IMR-90 (cell line): ENCODE results near the gene NCBP2L. TPM values are rescaled to one million over a fixed set of nuclear protein-coding genes. Genes with fewer than 3 reads are reported as not detected.

Source experiments
- ATAC-seq: fragments of 200-7000 bp; cut with Tn5 transposase; 2 replicates; pipeline ENCODE4 v1.9.1; 2020; ENCODE audit warnings: low read depth, mild to moderate bottlenecking, moderate library complexity
- BruUV-seq: library from RNA; stranded (reverse); fragments of 400-500 nt; replicated peaks from 2 replicates; lab custom pipeline; 2021; lab: Mats Ljungman, UMichigan
- CTCF ChIA-PET: fragments of 300-600 bp; formaldehyde crosslinking; extraction: SDS; loops from one replicate; lab custom pipeline; 2021; ENCODE audit warnings: antibody characterized with exemption; lab: Yijun Ruan, JAX
- POLR2A ChIA-PET: fragments of 300-600 bp; sonication (Branson Sonifier 250); formaldehyde crosslinking; loops from one replicate; lab custom pipeline; 2022; ENCODE audit warnings: antibody characterized with exemption; ENCODE audit not compliant: unreplicated experiment; lab: Charles Lee
- DNase-seq: peaks from one replicate; pipeline ENCODE4 v3.0.0; 2013
- H2AFZ ChIP-seq: replicated peaks from 2 replicates; pipeline ENCODE3; 2013; ENCODE audit warnings: low read length, mild to moderate bottlenecking; ENCODE audit not compliant: poor library complexity
- H2AK5ac ChIP-seq: 2 replicates; pipeline ENCODE4 v1.6.1; 2013; ENCODE audit warnings: low read depth, low read length, inconsistent platforms
- H2AK9ac ChIP-seq: replicated peaks from 2 replicates; pipeline ENCODE3; 2013; ENCODE audit warnings: mild to moderate bottlenecking, low read depth, low read length, moderate library complexity; ENCODE audit not compliant: poor library complexity
- H2BK120ac ChIP-seq: 2 replicates; pipeline ENCODE4 v1.6.1; 2013; ENCODE audit warnings: low read depth, low read length, inconsistent platforms
- H2BK15ac ChIP-seq: 3 replicates; pipeline ENCODE4 v1.6.1; 2013; ENCODE audit warnings: low read depth, low read length, inconsistent platforms
- H2BK20ac ChIP-seq: 2 replicates; pipeline ENCODE4 v1.6.1; 2013; ENCODE audit warnings: low read depth, mild to moderate bottlenecking, inconsistent platforms, low read length, moderate library complexity
- H2BK5ac ChIP-seq: 2 replicates; pipeline ENCODE4 v1.6.1; 2013; ENCODE audit warnings: mild to moderate bottlenecking, low read depth, low read length, inconsistent platforms; ENCODE audit not compliant: poor library complexity, severe bottlenecking
- H3K14ac ChIP-seq: replicated peaks from 2 replicates; pipeline ENCODE4 v1.6.1; 2013; ENCODE audit warnings: low read depth, low read length, inconsistent platforms
- H3K18ac ChIP-seq: 2 replicates; pipeline ENCODE4 v1.6.1; 2013; ENCODE audit warnings: low read depth, low read length, control low read depth
- H3K23ac ChIP-seq: 2 replicates; pipeline ENCODE4 v1.6.1; 2013; ENCODE audit warnings: low read depth, low read length, inconsistent platforms
- H3K27ac ChIP-seq: 2 replicates; pipeline ENCODE4 v1.5.1; 2013; ENCODE audit warnings: mild to moderate bottlenecking, control low read depth, low read length; ENCODE audit not compliant: insufficient read depth
- H3K27me3 ChIP-seq: 2 replicates; pipeline ENCODE4 v1.6.1; 2013; ENCODE audit warnings: low read length; ENCODE audit not compliant: control insufficient read depth, insufficient read depth
- H3K36me3 ChIP-seq: 2 replicates; pipeline ENCODE4 v1.6.1; 2013; ENCODE audit warnings: low read length, mixed read lengths; ENCODE audit not compliant: control insufficient read depth, insufficient read depth
- H3K4ac ChIP-seq: 2 replicates; pipeline ENCODE4 v1.6.1; 2013; ENCODE audit warnings: low read depth, low read length, inconsistent platforms
- H3K4me1 ChIP-seq: 2 replicates; pipeline ENCODE4 v1.6.1; 2013; ENCODE audit warnings: low read length, mixed read lengths; ENCODE audit not compliant: control insufficient read depth, insufficient read depth
- H3K4me2 ChIP-seq: 2 replicates; pipeline ENCODE4 v1.6.1; 2013; ENCODE audit warnings: low read depth, mild to moderate bottlenecking, control low read depth, low read length, moderate library complexity
- H3K4me3 ChIP-seq: 2 replicates; pipeline ENCODE4 v1.5.1; 2013; ENCODE audit warnings: low read depth, mild to moderate bottlenecking, control low read depth, low read length, moderate library complexity; ENCODE audit not compliant: insufficient read depth
- H3K56ac ChIP-seq: 2 replicates; pipeline ENCODE4 v1.6.1; 2013; ENCODE audit warnings: low read length, inconsistent platforms; ENCODE audit not compliant: insufficient read depth; ENCODE audit errors: extremely low read depth
- H3K79me1 ChIP-seq, 2 experiments: 2 replicates each; pipeline ENCODE4 v1.6.1; 2013; ENCODE audit warnings: low read length in 2 of 2, inconsistent platforms in 1 of 2, low read depth in 1 of 2
- H3K9ac ChIP-seq: 2 replicates; pipeline ENCODE4 v1.6.1; 2013; ENCODE audit warnings: low read depth, low read length, control low read depth
- H3K9me1 ChIP-seq: 2 replicates; pipeline ENCODE4 v1.6.1; 2013; ENCODE audit warnings: low read length, inconsistent platforms; ENCODE audit not compliant: insufficient read depth
- H3K9me3 ChIP-seq: 2 replicates; pipeline ENCODE4 v1.6.1; 2013; ENCODE audit warnings: low read length; ENCODE audit not compliant: control insufficient read depth, insufficient read depth
- H4K20me1 ChIP-seq: 2 replicates; pipeline ENCODE4 v1.6.1; 2013; ENCODE audit warnings: low read length, inconsistent platforms; ENCODE audit not compliant: insufficient read depth
- H4K5ac ChIP-seq: 2 replicates; pipeline ENCODE4 v1.6.1; 2013; ENCODE audit warnings: mild to moderate bottlenecking, low read depth, low read length, control low read depth
- H4K8ac ChIP-seq, 2 experiments: 2 replicates each; pipeline ENCODE4 v1.6.1; 2013; ENCODE audit warnings: low read depth in 2 of 2, low read length in 2 of 2, control low read depth in 1 of 2, inconsistent platforms in 1 of 2
- H4K91ac ChIP-seq: 2 replicates; pipeline ENCODE4 v1.6.1; 2013; ENCODE audit warnings: low read depth, low read length, inconsistent platforms; ENCODE audit not compliant: insufficient read depth
- BHLHE40 ChIP-seq: fragments of 150-350 bp; IDR thresholded peaks from 2 replicates; pipeline ENCODE4 v1.6.1; 2016; ENCODE audit warnings: mild to moderate bottlenecking, low read depth, low read length
- CEBPB ChIP-seq: IDR thresholded peaks from 2 replicates; pipeline ENCODE4 v1.6.1; 2012; ENCODE audit warnings: low read depth, low read length, improper control_type of control experiment
- CHD1 ChIP-seq: IDR thresholded peaks from 2 replicates; pipeline ENCODE4 v1.6.1; 2012; ENCODE audit warnings: low read depth, low read length, improper control_type of control experiment
- FOS ChIP-seq: fragments of 150-350 bp; IDR thresholded peaks from 2 replicates; pipeline ENCODE4 v1.6.1; 2016; ENCODE audit warnings: low read depth, low read length
- MAFK ChIP-seq: IDR thresholded peaks from 2 replicates; pipeline ENCODE4 v1.6.1; 2012; ENCODE audit warnings: low read depth, low read length, improper control_type of control experiment
- MAZ ChIP-seq: IDR thresholded peaks from 2 replicates; pipeline ENCODE4 v1.6.1; 2012; ENCODE audit warnings: low read depth, mild to moderate bottlenecking, low read length, improper control_type of control experiment, moderate library complexity, borderline replicate concordance
- MXI1 ChIP-seq: IDR thresholded peaks from 2 replicates; pipeline ENCODE4 v1.6.1; 2012; ENCODE audit warnings: low read depth, mild to moderate bottlenecking, low read length, moderate library complexity, borderline replicate concordance
- NFE2L2 ChIP-seq: fragments of 150-350 bp; IDR thresholded peaks from 2 replicates; pipeline ENCODE4 v1.6.1; 2016; ENCODE audit warnings: low read depth, mild to moderate bottlenecking, low read length
- POLR2A ChIP-seq: IDR thresholded peaks from 2 replicates; pipeline ENCODE4 v1.6.1; 2012; ENCODE audit warnings: mild to moderate bottlenecking, low read depth, low read length
- RAD21 ChIP-seq: IDR thresholded peaks from 2 replicates; pipeline ENCODE4 v1.6.1; 2012; ENCODE audit warnings: low read length, improper control_type of control experiment
- RCOR1 ChIP-seq: IDR thresholded peaks from 2 replicates; pipeline ENCODE4 v1.6.1; 2012; ENCODE audit warnings: mild to moderate bottlenecking, low read length, improper control_type of control experiment; ENCODE audit not compliant: insufficient replicate concordance
- RFX5 ChIP-seq: IDR thresholded peaks from 2 replicates; pipeline ENCODE4 v1.8.0; 2012; ENCODE audit warnings: low read depth, mild to moderate bottlenecking, low read length, moderate library complexity
- SMC3 ChIP-seq: fragments of 150-350 bp; IDR thresholded peaks from 2 replicates; pipeline ENCODE4 v1.6.1; 2016; ENCODE audit warnings: low read depth, mild to moderate bottlenecking, antibody characterized with exemption, low read length, moderate library complexity
- USF2 ChIP-seq: fragments of 150-350 bp; IDR thresholded peaks from 2 replicates; pipeline ENCODE4 v1.6.1; 2017; ENCODE audit warnings: mild to moderate bottlenecking, antibody characterized with exemption, low read length, low read depth
- WGBS, 2 experiments: methylation state at CpG; one replicate each; pipeline versions ENCODE4 v1.1.5 to v1.1.7; 2013; ENCODE audit warnings: missing lambda C conversion rate in 2 of 2; ENCODE audit not compliant: insufficient read length in 1 of 2; ENCODE audit errors: extremely low coverage in 2 of 2; 5-methylcytosine and 5-hydroxymethylcytosine counted together
- dilution Hi-C: fragments of 300-500 bp; cut with HindIII; formaldehyde crosslinking; loops from one replicate; pipeline ENCODE4 v1.14.3; 2018; ENCODE audit warnings: low sequenced_read_pairs; ENCODE audit not compliant: unreplicated experiment
- in situ Hi-C: fragments of 300-500 bp; cut with MboI; formaldehyde crosslinking; loops from 3 replicates; pipeline ENCODE4 v1.14.3; 2019; ENCODE audit warnings: low sequenced_read_pairs, inconsistent platforms, mixed read lengths
- intact Hi-C: fragments of 100-400 bp; cut with micrococcal nuclease; formaldehyde crosslinking; loops from 2 replicates; pipeline ENCODE4 v1.10.0; 2022
- polyA plus RNA-seq, 3 experiments: library from polyadenylated mRNA; depleted of rRNA; stranded (reverse); fragments of >200 nt; gene quantifications; 2 replicates each; pipeline ENCODE4 v1.2.3, GENCODE V29; 2012; ENCODE audit warnings: low replicate concordance in 1 of 3
- total RNA-seq: library from RNA; depleted of rRNA; stranded (reverse); fragments of >200 nt; gene quantifications from 2 replicates; pipeline ENCODE4 v1.2.3, GENCODE V29; 2012
- TF ChIP-seq, protein P1 (sequence below): fragments of 150-350 bp; IDR thresholded peaks from 2 replicates; pipeline ENCODE4 v1.6.1; 2016; ENCODE audit warnings: low read depth, mild to moderate bottlenecking, low read length, moderate library complexity, borderline replicate concordance
- TF ChIP-seq, protein P2 (sequence below): conservative IDR thresholded peaks from 2 replicates; pipeline ENCODE4 v1.5.1; 2012; ENCODE audit warnings: mild to moderate bottlenecking, low read depth, low read length, improper control_type of control experiment

NCBP2L gene
- total and polyA plus RNA-seq, 2 of the 4 experiments (the other 2 are of a cell fraction) = not detected

DNA sequence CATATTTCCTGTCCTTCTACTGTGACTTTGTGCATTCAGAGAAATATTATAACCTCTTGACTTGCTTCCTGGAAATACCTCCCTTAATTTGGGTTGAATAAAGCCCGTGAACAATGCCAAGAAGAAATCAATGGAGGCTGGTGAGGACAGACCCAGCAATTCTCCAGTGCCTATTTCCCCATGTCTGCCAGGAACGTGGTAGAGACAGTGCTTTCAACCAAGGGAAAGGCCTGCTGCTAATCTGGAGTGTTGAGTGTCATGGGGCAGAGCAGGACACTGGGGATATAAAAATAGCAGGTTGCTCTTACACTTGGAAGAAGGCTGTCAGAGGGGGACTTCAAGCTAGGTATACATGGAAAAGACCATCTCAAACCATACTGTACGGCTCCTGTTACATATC lies 21.8 kb upstream of the NCBP2L start:
- Histone ChIP-seq H4K5ac (no peak overlapping the region), H4K91ac (no peak overlapping the region), H2BK5ac (no peak overlapping the region), H3K27me3 (peaks cover 66% of the 10 kb centered on the region), H2BK15ac (no peak overlapping the region), H3K36me3 (no peaks in the 10 kb centered on the region), H3K23ac (no peak overlapping the region), H4K20me1 (no peaks in the 10 kb centered on the region; the same call in 1 of the 2 replicates), H3K27ac (no peak overlapping the region), H3K9me3 (no peaks in the 10 kb centered on the region), H3K4me3 (no peak overlapping the region), H3K79me1 (no peaks in the 10 kb centered on the region), H2AK9ac (no peak overlapping the region), H3K4me2 (no peak overlapping the region), H3K4me1 (no peaks in the 10 kb centered on the region), H2AK5ac (no peak overlapping the region), H3K9me1 (no peaks in the 10 kb centered on the region), H3K9ac (no peak overlapping the region), H4K8ac (no peak overlapping the region), H3K18ac (no peak overlapping the region), H3K14ac (no peak overlapping the region), H2AFZ (no peak overlapping the region), H2BK120ac (no peak overlapping the region), H3K4ac (no peak overlapping the region), H3K56ac (no peak overlapping the region), H2BK20ac (no peak overlapping the region)
- DNase-seq (no peak), ATAC-seq (no peak)
- in situ Hi-C loops (no loop called here), dilution Hi-C loops (no loop called here), intact Hi-C loops (no loop called here)
- CTCF ChIA-PET = no interaction called here
- no CpG with 5 or more reads among the region's 3 CpGs for WGBS, 2 experiments
- TF ChIP-seq FOS = no peak
- no peak for TF ChIP-seq MAZ
- no peak for TF ChIP-seq RCOR1
- TF ChIP-seq CEBPB = no peak
- TF ChIP-seq, protein P1, sequence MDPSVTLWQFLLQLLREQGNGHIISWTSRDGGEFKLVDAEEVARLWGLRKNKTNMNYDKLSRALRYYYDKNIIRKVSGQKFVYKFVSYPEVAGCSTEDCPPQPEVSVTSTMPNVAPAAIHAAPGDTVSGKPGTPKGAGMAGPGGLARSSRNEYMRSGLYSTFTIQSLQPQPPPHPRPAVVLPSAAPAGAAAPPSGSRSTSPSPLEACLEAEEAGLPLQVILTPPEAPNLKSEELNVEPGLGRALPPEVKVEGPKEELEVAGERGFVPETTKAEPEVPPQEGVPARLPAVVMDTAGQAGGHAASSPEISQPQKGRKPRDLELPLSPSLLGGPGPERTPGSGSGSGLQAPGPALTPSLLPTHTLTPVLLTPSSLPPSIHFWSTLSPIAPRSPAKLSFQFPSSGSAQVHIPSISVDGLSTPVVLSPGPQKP = no peak
- no peak for TF ChIP-seq RFX5
- no peak for TF ChIP-seq POLR2A
- no peak for TF ChIP-seq RAD21
- no peak for TF ChIP-seq MXI1
- no peak for TF ChIP-seq NFE2L2
- no peak for TF ChIP-seq BHLHE40
- no peak for TF ChIP-seq USF2
- no peak for TF ChIP-seq CHD1
- no peak for TF ChIP-seq MAFK
- TF ChIP-seq, protein P2, sequence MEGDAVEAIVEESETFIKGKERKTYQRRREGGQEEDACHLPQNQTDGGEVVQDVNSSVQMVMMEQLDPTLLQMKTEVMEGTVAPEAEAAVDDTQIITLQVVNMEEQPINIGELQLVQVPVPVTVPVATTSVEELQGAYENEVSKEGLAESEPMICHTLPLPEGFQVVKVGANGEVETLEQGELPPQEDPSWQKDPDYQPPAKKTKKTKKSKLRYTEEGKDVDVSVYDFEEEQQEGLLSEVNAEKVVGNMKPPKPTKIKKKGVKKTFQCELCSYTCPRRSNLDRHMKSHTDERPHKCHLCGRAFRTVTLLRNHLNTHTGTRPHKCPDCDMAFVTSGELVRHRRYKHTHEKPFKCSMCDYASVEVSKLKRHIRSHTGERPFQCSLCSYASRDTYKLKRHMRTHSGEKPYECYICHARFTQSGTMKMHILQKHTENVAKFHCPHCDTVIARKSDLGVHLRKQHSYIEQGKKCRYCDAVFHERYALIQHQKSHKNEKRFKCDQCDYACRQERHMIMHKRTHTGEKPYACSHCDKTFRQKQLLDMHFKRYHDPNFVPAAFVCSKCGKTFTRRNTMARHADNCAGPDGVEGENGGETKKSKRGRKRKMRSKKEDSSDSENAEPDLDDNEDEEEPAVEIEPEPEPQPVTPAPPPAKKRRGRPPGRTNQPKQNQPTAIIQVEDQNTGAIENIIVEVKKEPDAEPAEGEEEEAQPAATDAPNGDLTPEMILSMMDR = no peak
- TF ChIP-seq SMC3 = no peak
- no TSS peak for BruUV-seq
- POLR2A ChIA-PET = no interaction called here
